Liver (tissue), 9 donors: ENCODE results near the gene MS4A5. TPM values are rescaled to one million over a fixed set of nuclear protein-coding genes. Genes with fewer than 3 reads are reported as not detected.

Experiments used
- DNase-seq: peaks from one replicate; pipeline ENCODE4 v3.0.0-alpha.2; 2017; ENCODE audit warnings: low spot score
- H3K27ac ChIP-seq, 2 donors: one replicate each; pipeline ENCODE4 v1.7.0; 2013; ENCODE audit warnings: inconsistent platforms in 2 of 2, low read length in 2 of 2, control low read depth in 1 of 2, low read depth in 1 of 2, mild to moderate bottlenecking in 1 of 2
- H3K27me3 ChIP-seq, 4 donors: one replicate each; pipeline versions ENCODE4 v1.6.1 to v1.7.0; 2013; ENCODE audit warnings: low read length in 3 of 4, inconsistent platforms in 1 of 4, mild to moderate bottlenecking in 1 of 4, moderate library complexity in 1 of 4; ENCODE audit not compliant: control insufficient read depth in 4 of 4, insufficient read depth in 4 of 4
- H3K36me3 ChIP-seq, 4 donors: one replicate each; pipeline versions ENCODE4 v1.6.1 to v1.7.0; 2013; ENCODE audit warnings: low read length in 3 of 4, mild to moderate bottlenecking in 3 of 4, low read depth in 1 of 4, moderate library complexity in 1 of 4; ENCODE audit not compliant: control insufficient read depth in 4 of 4, insufficient read depth in 3 of 4
- H3K4me1 ChIP-seq, 4 donors: one replicate each; pipeline versions ENCODE4 v1.6.1 to v1.7.0; 2013; ENCODE audit warnings: low read length in 3 of 4, mild to moderate bottlenecking in 3 of 4, moderate library complexity in 1 of 4; ENCODE audit not compliant: control insufficient read depth in 4 of 4, insufficient read depth in 4 of 4
- H3K4me3 ChIP-seq, 3 donors: one replicate each; pipeline versions ENCODE4 v1.6.1 to v1.7.0; 2013; ENCODE audit warnings: low read length in 3 of 3, control low read depth in 1 of 3, low read depth in 1 of 3, mild to moderate bottlenecking in 1 of 3
- H3K9ac ChIP-seq, 2 donors: one replicate each; pipeline ENCODE4 v1.7.0; 2013; ENCODE audit warnings: low read length in 2 of 2, mild to moderate bottlenecking in 2 of 2, moderate library complexity in 2 of 2, control low read depth in 1 of 2, low read depth in 1 of 2
- H3K9me3 ChIP-seq, 4 donors: one replicate each; pipeline versions ENCODE4 v1.6.1 to v1.7.0; 2013; ENCODE audit warnings: low read length in 3 of 4; ENCODE audit not compliant: control insufficient read depth in 4 of 4
- EGR1 ChIP-seq, 2 donors: IDR thresholded peaks; 2 replicates each; pipeline ENCODE4 v1.6.1; 2016 to 2018; ENCODE audit warnings: antibody characterized with exemption in 2 of 2, low read depth in 2 of 2
- FOXA1 ChIP-seq: IDR thresholded peaks from 2 replicates; pipeline ENCODE4 v1.6.1; 2016; ENCODE audit warnings: antibody characterized with exemption
- FOXA2 ChIP-seq: IDR thresholded peaks from 2 replicates; pipeline ENCODE4 v1.6.1; 2016; ENCODE audit warnings: antibody characterized with exemption
- GABPA ChIP-seq, 2 donors: IDR thresholded peaks in 1 of 2; conservative IDR thresholded peaks in 1 of 2; 2 replicates each; pipeline ENCODE4 v1.6.1; 2016; ENCODE audit warnings: antibody characterized with exemption in 2 of 2, mild to moderate bottlenecking in 1 of 2, moderate library complexity in 1 of 2
- HNF4A ChIP-seq, 2 donors: conservative IDR thresholded peaks; 2 replicates each; pipeline ENCODE4 v1.6.1; 2016; ENCODE audit warnings: antibody characterized with exemption in 2 of 2, mild to moderate bottlenecking in 2 of 2
- HNF4G ChIP-seq: IDR thresholded peaks from 2 replicates; pipeline ENCODE4 v1.6.1; 2016; ENCODE audit warnings: antibody characterized with exemption
- JUND ChIP-seq, 2 donors: IDR thresholded peaks; 2 replicates each; pipeline ENCODE4 v1.6.1; 2016; ENCODE audit warnings: antibody characterized with exemption in 2 of 2
- MAX ChIP-seq: IDR thresholded peaks from 2 replicates; pipeline ENCODE4 v1.6.1; 2016; ENCODE audit warnings: antibody characterized with exemption
- NR2F2 ChIP-seq: IDR thresholded peaks from 2 replicates; pipeline ENCODE4 v1.6.1; 2016; ENCODE audit warnings: antibody characterized with exemption
- RAD21 ChIP-seq, 2 donors: IDR thresholded peaks; 2 replicates each; pipeline ENCODE4 v1.6.1; 2016; ENCODE audit warnings: antibody characterized with exemption in 2 of 2, mild to moderate bottlenecking in 2 of 2
- REST ChIP-seq: IDR thresholded peaks from 2 replicates; pipeline ENCODE4 v1.6.1; 2016; ENCODE audit warnings: antibody characterized with exemption, mild to moderate bottlenecking
- RXRA ChIP-seq, 2 donors: IDR thresholded peaks; 2 replicates each; pipeline ENCODE4 v1.6.1; 2017 to 2018; ENCODE audit warnings: antibody characterized with exemption in 2 of 2, mild to moderate bottlenecking in 1 of 2
- SP1 ChIP-seq: IDR thresholded peaks from 2 replicates; pipeline ENCODE4 v1.6.1; 2018; ENCODE audit warnings: antibody characterized with exemption, mild to moderate bottlenecking
- TAF1 ChIP-seq: conservative IDR thresholded peaks from 2 replicates; pipeline ENCODE4 v1.6.1; 2016; ENCODE audit warnings: antibody characterized with exemption, mild to moderate bottlenecking
- YY1 ChIP-seq: IDR thresholded peaks from 2 replicates; pipeline ENCODE4 v1.6.1; 2016; ENCODE audit warnings: antibody characterized with exemption, mild to moderate bottlenecking
- ZBTB33 ChIP-seq: IDR thresholded peaks from 2 replicates; pipeline ENCODE4 v1.6.1; 2016; ENCODE audit warnings: antibody characterized with exemption
- WGBS: extraction: QIAGEN DNeasy Blood & Tissue Kit; methylation state at CpG from one replicate; pipeline ENCODE4 v1.1.7; 2013; 5-methylcytosine and 5-hydroxymethylcytosine counted together
- polyA plus RNA-seq, 2 donors: library from polyadenylated mRNA; stranded (reverse) in 1 of 2; unstranded in 1 of 2; fragments of 200-250 nt in 1 of 2; fragments of >200 nt in 1 of 2; fragmentation: Nextera tagmentation in 1 of 2; extraction: Ambion mirVana in 1 of 2; gene quantifications; one replicate each; pipeline versions ENCODE4 v1.2.1 to v1.2.3, GENCODE V29; 2013 to 2015
- total RNA-seq, 2 donors: library from RNA; depleted of rRNA; stranded (reverse); fragments of >200 nt; gene quantifications; one replicate each; pipeline ENCODE4 v1.2.3, GENCODE V29; 2014
- TF ChIP-seq, protein P1 (sequence below): fragments of 150-350 bp; IDR thresholded peaks from 2 replicates; pipeline ENCODE4 v1.5.1; 2017; ENCODE audit warnings: improper control_type of control experiment, low read depth, low read length; ENCODE audit not compliant: missing input control
- TF ChIP-seq, protein P2 (sequence below): IDR thresholded peaks from 2 replicates; pipeline ENCODE4 v1.6.1; 2016; ENCODE audit warnings: antibody characterized with exemption
- donor health status: healthy.
- donor health status: healthy.
- donor health status: healthy.
- donor health status: healthy.
- donor health status: healthy.

MS4A5 gene
- total and polyA plus RNA-seq, 4 donors, result not detected

DNA sequence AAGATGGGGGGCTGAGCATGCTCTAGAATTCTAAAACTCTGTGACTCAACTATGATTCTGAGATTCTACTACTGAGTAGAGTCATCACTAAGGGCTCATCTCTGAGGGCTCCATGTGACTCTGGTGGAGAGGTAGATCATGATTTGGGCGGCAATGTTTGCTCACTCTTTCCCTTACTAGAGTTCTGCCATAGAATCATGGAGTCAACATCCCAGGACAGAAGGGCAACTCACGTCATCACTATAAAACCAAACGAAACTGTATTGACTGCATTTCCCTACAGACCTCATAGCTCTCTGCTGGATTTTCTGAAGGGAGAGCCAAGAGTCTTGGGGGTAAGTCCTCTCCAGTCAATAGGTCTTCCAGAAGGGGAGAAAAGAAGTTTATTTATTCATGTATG lies 33.0 kb upstream of the MS4A5 start, which contains the start of gene MS4A14:
TSS of gene MS4A14 (plus strand) at position 78 of the 400 bp plus-strand sequence. CDS start at position 198, 120 bp downstream.
- Histone ChIP-seq H3K27ac (no peak within 1 kb of the TSS), H3K9me3 (no peaks in the 10 kb centered on the region), H3K27me3 (peaks cover 0 to 5% (median 0%) of the 10 kb centered on the region in 4 donors), H3K4me3 (no peak within 1 kb of the TSS), H3K36me3 (no peaks in the 10 kb centered on the region), H3K4me1 (no peaks in the 10 kb centered on the region), H3K9ac (no peak within 1 kb of the TSS)
- TF ChIP-seq FOXA1 (no peak), RAD21 (IDR thresholded peaks at IDR 0.05) (no peak), ZBTB33 (no peak), TAF1 (no peak), HNF4A (conservative IDR thresholded peaks at IDR 0.05) (no peak), NR2F2 (no peak), JUND (IDR thresholded peaks at IDR 0.05) (no peak), HNF4G (no peak), GABPA (IDR thresholded peaks at IDR 0.05 in 1 of 2, conservative IDR thresholded peaks at IDR 0.05 in 1 of 2) (no peak)
- TF ChIP-seq, protein P1, sequence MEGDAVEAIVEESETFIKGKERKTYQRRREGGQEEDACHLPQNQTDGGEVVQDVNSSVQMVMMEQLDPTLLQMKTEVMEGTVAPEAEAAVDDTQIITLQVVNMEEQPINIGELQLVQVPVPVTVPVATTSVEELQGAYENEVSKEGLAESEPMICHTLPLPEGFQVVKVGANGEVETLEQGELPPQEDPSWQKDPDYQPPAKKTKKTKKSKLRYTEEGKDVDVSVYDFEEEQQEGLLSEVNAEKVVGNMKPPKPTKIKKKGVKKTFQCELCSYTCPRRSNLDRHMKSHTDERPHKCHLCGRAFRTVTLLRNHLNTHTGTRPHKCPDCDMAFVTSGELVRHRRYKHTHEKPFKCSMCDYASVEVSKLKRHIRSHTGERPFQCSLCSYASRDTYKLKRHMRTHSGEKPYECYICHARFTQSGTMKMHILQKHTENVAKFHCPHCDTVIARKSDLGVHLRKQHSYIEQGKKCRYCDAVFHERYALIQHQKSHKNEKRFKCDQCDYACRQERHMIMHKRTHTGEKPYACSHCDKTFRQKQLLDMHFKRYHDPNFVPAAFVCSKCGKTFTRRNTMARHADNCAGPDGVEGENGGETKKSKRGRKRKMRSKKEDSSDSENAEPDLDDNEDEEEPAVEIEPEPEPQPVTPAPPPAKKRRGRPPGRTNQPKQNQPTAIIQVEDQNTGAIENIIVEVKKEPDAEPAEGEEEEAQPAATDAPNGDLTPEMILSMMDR, result no peak
- 55% methylated on average over 3 of the region's 3 CpGs for WGBS
- DNase-seq, result no peak

- 1% methylated on average over 1 of the region's 1 CpG for WGBS
- no peak for TF ChIP-seq MAX
- no peak for TF ChIP-seq FOXA2
- TF ChIP-seq FOXA1, result no peak
- TF ChIP-seq NR2F2, result no peak
- TF ChIP-seq RAD21 (IDR thresholded peaks at IDR 0.05), result no peak
- TF ChIP-seq HNF4A (conservative IDR thresholded peaks at IDR 0.05), result no peak
- no peak for TF ChIP-seq RXRA (IDR thresholded peaks at IDR 0.05)
- TF ChIP-seq YY1, result no peak
- no peaks in the 10 kb centered on the region for H3K4me1 ChIP-seq
- peaks cover 0 to 5% (median 0%) of the 10 kb centered on the region in 4 donors for H3K27me3 ChIP-seq
- DNase-seq, result no peak
- H3K9ac ChIP-seq, result no peak overlapping the region
- no peaks in the 10 kb centered on the region for H3K36me3 ChIP-seq
- H3K9me3 ChIP-seq, result no peaks in the 10 kb centered on the region
- H3K4me3 ChIP-seq, result no peak overlapping the region
- no peak overlapping the region for H3K27ac ChIP-seq
Measured at GRCh38 chr11:60396799-60397198, 32.6 kb upstream of the MS4A5 start.

GRCh38 chr11:60420015-60420414 lies 9.4 kb upstream of the MS4A5 start:
- WGBS, result 20% methylated on average over 2 of the region's 2 CpGs
- H3K4me3 ChIP-seq, result no peak overlapping the region
- H3K27me3 ChIP-seq, result peaks cover 0 to 2% (median 0%) of the 10 kb centered on the region in 4 donors
- no peaks in the 10 kb centered on the region for H3K36me3 ChIP-seq
- no peak overlapping the region for H3K27ac ChIP-seq
- no peak overlapping the region for H3K9ac ChIP-seq
- H3K9me3 ChIP-seq, result peaks cover 0 to 11% (median 3%) of the 10 kb centered on the region in 4 donors
- H3K4me1 ChIP-seq, result no peaks in the 10 kb centered on the region
- no peak for DNase-seq
- no peak for TF ChIP-seq MAX
- no peak for TF ChIP-seq NR2F2
- no peak for TF ChIP-seq HNF4G
- TF ChIP-seq JUND (IDR thresholded peaks at IDR 0.05), result no peak
- TF ChIP-seq REST, result no peak
- no peak for TF ChIP-seq YY1
- TF ChIP-seq GABPA (IDR thresholded peaks at IDR 0.05 in 1 of 2, conservative IDR thresholded peaks at IDR 0.05 in 1 of 2), result no peak
- TF ChIP-seq EGR1 (IDR thresholded peaks at IDR 0.05; ENCODE audit: low read depth in 2 of 2), result no peak
- no peak for TF ChIP-seq RXRA (IDR thresholded peaks at IDR 0.05)
- TF ChIP-seq RAD21 (IDR thresholded peaks at IDR 0.05), result no peak
- no peak for TF ChIP-seq SP1
- TF ChIP-seq, protein P2, sequence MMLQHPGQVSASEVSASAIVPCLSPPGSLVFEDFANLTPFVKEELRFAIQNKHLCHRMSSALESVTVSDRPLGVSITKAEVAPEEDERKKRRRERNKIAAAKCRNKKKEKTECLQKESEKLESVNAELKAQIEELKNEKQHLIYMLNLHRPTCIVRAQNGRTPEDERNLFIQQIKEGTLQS, result no peak
